ENCODE results near the gene ARID2.

The ARID2 gene

GRCh38 chr12:45872446-45872845 is 142.9 kb downstream of the ARID2 start:
- Histone ChIP-seq H3K36me3 (ENCODE audit: control insufficient read depth, insufficient read depth, low read length) (peaks cover 3% of the 10 kb centered on the region; the same call in 1 of the 2 replicates), H3K4me3 (replicated peaks; ENCODE audit: low read depth, low read length) (no peak overlapping the region), H3K27me3 (replicated peaks; ENCODE audit: control insufficient read depth, insufficient read depth, low read length) (no peaks in the 10 kb centered on the region)
- no peak for TF ChIP-seq CTCF (IDR thresholded peaks at IDR 0.05; ENCODE audit: insufficient read depth, low read length, poor library complexity, severe bottlenecking)
- DNase-seq (ENCODE audit: extremely low read depth, insufficient read length), result no peak

GRCh38 chr12:45877069-45877468 is 147.6 kb downstream of the ARID2 start:
- no peak for DNase-seq (ENCODE audit: extremely low read depth, insufficient read length)
- H3K27me3 ChIP-seq (replicated peaks; ENCODE audit: control insufficient read depth, insufficient read depth, low read length), result no peaks in the 10 kb centered on the region
- no peak for TF ChIP-seq CTCF (IDR thresholded peaks at IDR 0.05; ENCODE audit: insufficient read depth, low read length, poor library complexity, severe bottlenecking)
- peaks cover 3% of the 10 kb centered on the region for H3K36me3 ChIP-seq (ENCODE audit: control insufficient read depth, insufficient read depth, low read length)
- no peak overlapping the region for H3K4me3 ChIP-seq (replicated peaks; ENCODE audit: low read depth, low read length)

DNA sequence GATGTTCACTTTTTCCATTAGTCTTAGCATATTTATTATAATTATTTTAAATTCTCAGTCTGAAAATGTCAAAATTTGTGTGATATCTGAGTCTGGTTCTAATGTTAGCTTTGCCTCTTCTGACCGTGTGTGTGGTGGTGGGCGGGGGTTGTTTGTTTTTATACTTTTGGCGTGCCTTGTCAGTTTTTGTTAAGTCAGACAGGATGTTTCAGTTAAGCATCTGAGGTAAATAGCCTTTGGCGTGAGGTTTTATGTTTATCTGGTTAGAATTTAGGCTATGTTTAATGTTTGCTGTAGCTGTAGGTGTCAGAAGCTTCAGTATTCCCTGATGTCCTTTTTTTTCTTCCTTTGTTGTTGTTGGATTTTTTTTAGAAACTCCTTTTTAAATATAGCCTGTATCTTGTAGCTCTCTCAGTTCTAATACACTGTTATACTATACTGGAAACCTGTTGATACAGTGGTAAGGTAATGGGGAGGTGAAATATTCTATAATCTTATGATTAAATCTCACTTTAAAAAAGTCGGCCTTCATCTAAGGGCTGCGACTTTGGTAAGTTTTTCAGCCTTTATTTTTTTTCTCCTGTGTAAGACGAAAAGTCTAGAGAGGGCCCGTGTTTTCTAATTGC is 149.2 kb downstream of the ARID2 start:
- Histone ChIP-seq H3K4me3 (replicated peaks; ENCODE audit: low read depth, low read length) (no peak overlapping the region), H3K27me3 (replicated peaks; ENCODE audit: control insufficient read depth, insufficient read depth, low read length) (no peaks in the 10 kb centered on the region), H3K36me3 (ENCODE audit: control insufficient read depth, insufficient read depth, low read length) (peaks cover 3% of the 10 kb centered on the region)
- DNase-seq (ENCODE audit: extremely low read depth, insufficient read length), result no peak
- TF ChIP-seq CTCF (IDR thresholded peaks at IDR 0.05; ENCODE audit: insufficient read depth, low read length, poor library complexity, severe bottlenecking), result no peak

GRCh38 chr12:45879363-45879895 is 149.9 kb downstream of the ARID2 start:
- DNase-seq (ENCODE audit: extremely low read depth, insufficient read length), result no peak
- Histone ChIP-seq H3K27me3 (replicated peaks; ENCODE audit: control insufficient read depth, insufficient read depth, low read length) (no peaks in the 10 kb centered on the region), H3K4me3 (replicated peaks; ENCODE audit: low read depth, low read length) (no peak overlapping the region), H3K36me3 (ENCODE audit: control insufficient read depth, insufficient read depth, low read length) (no peaks in the 10 kb centered on the region; the same call in none of the 2 replicates)
- no peak for TF ChIP-seq CTCF (IDR thresholded peaks at IDR 0.05; ENCODE audit: insufficient read depth, low read length, poor library complexity, severe bottlenecking)

GRCh38 chr12:45880533-45880932 is 151.0 kb downstream of the ARID2 start:
- Histone ChIP-seq H3K4me3 (replicated peaks; ENCODE audit: low read depth, low read length) (no peak overlapping the region), H3K36me3 (ENCODE audit: control insufficient read depth, insufficient read depth, low read length) (no peaks in the 10 kb centered on the region; the same call in none of the 2 replicates), H3K27me3 (replicated peaks; ENCODE audit: control insufficient read depth, insufficient read depth, low read length) (no peaks in the 10 kb centered on the region)
- TF ChIP-seq CTCF (IDR thresholded peaks at IDR 0.05; ENCODE audit: insufficient read depth, low read length, poor library complexity, severe bottlenecking), result no peak
- DNase-seq (ENCODE audit: extremely low read depth, insufficient read length), result no peak
